Measurements from ENCODE around the gene OR1D5.
"Not testable (repeated sequence)": the region's sequence is repeated elsewhere in the genome, so short reads cannot be mapped to it uniquely, and the experiment has no call there.

The OR1D5 gene, protein sequence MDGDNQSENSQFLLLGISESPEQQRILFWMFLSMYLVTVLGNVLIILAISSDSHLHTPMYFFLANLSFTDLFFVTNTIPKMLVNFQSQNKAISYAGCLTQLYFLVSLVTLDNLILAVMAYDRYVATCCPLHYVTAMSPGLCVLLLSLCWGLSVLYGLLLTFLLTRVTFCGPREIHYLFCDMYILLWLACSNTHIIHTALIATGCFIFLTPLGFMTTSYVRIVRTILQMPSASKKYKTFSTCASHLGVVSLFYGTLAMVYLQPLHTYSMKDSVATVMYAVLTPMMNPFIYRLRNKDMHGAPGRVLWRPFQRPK

GRCh38 chr17:3063507-3063906 lies at the start of gene OR1D5:
TSS of gene OR1D5 (minus strand) at chr17:3063607. CDS start at chr17:3063607, 0 bp downstream.
- not testable (repeated sequence) for FAIRE-seq

DNA sequence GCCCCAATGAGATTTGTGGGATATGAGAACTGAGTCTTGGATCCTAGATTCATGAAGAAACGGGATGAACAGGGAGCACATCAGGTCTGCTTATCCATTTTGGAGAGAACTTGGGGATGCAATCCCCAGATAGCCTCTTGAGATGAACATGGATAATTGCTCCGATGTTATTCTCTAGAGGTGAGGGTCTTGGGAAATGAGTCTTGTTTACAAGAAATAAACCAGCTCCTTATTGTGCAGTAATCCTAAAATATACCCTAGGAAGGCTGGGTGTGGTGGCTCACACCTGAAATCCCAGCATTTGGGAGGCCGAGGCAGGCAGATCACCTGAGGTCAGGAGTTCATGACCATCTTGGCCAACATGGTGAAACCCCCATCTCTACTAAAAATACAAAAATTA lies 40.9 kb upstream of the OR1D5 start, which contains the start of gene OR1D2:
Gene OR1D2 (minus strand): TSS at position 101 of the 400 bp plus-strand sequence. CDS start 11,426 bp downstream, outside the sequence.
- FAIRE-seq (no peak), DNase-seq (ENCODE audit: low spot score) (no peak)

More at GRCh38 chr17:3063507-3063906, at the start of gene OR1D5:
- DNase-seq (ENCODE audit: low spot score), result not testable (repeated sequence)

- DNase-seq (ENCODE audit: low spot score); FAIRE-seq: not testable (repeated sequence)
Observed at GRCh38 chr17:3073850-3074249, 10.4 kb upstream of the OR1D5 start.

DNA sequence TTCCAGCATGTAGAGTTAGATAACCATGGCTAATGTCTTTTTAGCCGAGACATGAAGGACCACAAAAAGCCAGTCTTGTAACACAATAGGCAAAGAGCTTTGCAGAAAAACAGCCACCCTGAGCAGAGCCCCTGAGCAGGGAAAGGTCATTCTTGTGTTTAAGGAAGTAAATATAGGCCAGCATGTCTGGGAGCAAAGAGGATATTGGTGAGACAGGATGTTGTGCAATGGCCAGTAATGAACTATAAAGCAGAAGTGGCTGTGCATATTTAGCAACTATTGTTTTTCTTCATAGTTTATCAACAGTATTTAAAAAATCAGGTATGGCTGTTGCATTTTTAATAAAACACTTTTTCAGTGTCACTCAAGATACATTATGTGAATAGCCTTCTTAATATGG lies 1.8 kb upstream of the OR1D5 start:
- FAIRE-seq, result not testable (repeated sequence)

DNA sequence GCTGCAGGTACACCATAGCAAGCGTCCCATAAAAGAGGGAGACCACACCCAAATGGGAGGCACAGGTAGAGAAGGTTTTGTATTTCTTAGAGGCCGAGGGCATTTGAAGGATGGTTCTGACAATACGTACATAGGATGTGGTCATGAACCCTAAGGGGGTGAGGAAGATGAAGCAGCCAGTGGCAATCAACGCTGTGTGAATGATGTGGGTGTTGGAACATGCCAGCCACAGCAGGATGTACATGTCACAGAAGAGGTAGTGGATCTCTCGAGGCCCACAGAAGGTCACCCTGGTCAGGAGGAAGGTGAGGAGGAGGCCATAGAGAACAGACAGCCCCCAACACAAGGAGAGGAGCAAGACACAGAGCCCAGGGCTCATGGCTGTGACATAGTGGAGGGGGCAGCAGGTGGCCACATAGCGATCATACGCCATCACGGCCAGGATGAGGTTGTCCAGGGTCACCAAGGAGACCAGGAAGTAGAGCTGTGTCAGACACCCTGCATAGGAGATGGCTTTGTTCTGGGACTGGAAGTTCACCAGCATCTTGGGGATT lies 506 bp downstream of the OR1D5 start:
- not testable (repeated sequence) for FAIRE-seq; DNase-seq (ENCODE audit: low spot score)

More for the DNA sequence above, 1.8 kb upstream of the OR1D5 start:
- not testable (repeated sequence) for DNase-seq (ENCODE audit: low spot score)

DNA sequence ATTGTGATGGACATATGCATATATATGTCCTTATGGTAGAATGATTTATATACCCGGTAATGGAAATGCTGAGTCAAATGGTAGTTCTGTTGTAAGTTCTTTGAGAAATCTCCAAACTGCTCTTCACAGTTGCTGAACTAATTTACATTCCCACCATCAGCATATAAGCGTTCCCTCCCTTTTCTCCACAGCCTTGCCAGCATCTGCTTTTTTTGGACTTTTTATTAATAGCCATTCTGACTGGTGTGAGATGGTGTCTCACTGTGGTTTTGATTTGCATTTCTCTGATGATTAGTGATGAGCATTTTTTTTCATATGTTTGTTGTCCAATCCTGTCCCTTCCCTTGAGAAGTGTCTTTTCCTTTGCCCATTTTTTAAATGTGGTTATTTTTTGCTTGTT lies 8.5 kb downstream of the OR1D5 start:
- DNase-seq (ENCODE audit: low spot score); FAIRE-seq: not testable (repeated sequence)

GRCh38 chr17:3049705-3050295 lies 13.6 kb downstream of the OR1D5 start:
- no peak for FAIRE-seq
- no peak for DNase-seq (ENCODE audit: low spot score)

- FAIRE-seq (peak; percentile 60), DNase-seq (ENCODE audit: low spot score) (peak; percentile 71)
Observed at GRCh38 chr17:3048727-3049471, 14.5 kb downstream of the OR1D5 start.

DNA sequence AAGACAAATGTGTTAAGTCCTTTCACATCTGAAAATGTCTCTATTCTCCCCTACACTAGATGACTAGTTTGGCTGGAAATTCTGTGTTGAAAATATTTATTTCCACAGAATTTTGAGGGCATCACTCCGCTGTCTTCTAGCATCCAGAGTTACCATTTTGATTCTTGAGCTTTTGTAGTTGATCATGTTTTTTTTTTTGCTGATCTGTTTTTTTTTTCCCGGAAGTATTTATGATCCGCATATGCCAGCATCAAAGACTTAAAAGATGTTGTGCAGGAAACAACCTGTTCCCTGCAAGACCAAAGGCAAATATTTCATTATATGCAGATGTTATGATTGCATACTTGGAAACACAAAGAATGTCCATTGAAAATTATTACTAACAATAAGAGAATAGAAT lies 16.7 kb downstream of the OR1D5 start:
- FAIRE-seq, result no peak

DNA sequence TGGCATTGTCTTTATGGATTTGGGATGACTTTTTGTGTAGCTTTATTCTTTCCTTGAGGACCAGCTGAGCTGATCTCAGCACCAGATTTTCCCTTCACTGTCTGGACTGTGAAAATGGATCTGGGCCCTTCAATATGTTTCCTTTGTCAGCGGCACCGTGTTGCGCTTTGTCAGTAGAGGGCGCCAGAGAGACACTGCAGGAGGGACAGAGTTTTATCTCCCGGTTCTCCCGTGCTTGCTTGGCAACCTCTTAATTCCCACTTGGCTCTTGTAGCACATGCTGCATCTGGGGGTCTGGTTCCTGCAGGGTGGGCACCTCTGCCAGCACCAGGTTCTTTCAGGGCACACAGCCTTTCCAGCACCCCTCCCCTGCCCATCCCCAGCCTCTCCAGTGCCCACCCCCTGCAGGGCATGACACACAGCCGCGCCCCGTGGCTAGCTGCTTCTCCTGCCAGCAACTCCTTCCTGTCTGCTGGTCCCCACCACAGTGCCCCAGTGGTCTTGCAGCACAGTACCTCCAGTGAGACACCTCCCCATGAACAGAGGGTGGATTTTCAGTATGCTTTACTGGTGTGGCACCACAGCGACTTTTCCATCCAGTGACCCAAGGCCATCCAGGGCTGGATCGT lies 19.6 kb downstream of the OR1D5 start:
- no peak for DNase-seq (ENCODE audit: low spot score)
- FAIRE-seq, result no peak

More for the DNA sequence above, 16.7 kb downstream of the OR1D5 start:
- DNase-seq (ENCODE audit: low spot score), result no peak

DNA sequence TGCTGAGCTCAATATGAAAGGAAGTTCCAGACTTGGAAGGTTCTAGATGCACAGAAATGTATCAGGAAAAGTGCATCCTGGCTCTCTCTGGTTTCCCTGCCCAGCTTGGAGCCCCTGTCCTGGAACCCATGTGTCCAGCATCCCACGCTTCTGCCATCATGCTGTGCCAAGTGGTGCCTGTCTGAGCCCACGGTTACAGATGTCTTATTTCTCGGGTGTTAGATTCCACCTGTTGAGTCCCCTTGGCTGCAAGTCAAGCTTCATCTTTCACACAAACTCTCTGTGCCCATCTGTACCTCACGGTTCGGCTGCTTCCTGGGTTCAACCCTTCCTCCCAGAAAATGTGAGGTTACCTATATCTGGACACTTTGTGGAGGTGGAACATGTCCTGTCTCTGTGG lies 22.5 kb downstream of the OR1D5 start:
- FAIRE-seq, result no peak

DNA sequence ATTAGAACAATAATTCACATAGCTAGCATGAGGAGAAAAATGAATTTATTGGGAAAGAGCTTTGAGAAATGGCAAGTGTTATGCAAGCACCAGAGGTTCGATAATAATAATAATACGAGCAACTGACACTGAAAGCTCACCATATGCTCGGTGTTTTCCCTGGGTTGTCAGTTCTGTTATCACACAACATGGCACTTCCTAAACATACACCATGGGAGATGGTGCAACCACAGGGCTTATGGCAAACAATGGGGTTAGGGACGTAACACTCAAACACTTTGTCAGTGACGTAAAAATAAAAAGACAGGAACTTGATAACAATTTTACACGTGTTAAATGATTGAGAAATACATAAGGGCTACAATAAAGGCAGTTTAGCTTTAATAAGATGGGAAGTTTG lies 23.7 kb downstream of the OR1D5 start:
- DNase-seq (ENCODE audit: low spot score), result no peak
- FAIRE-seq, result no peak

More for the DNA sequence above, 22.5 kb downstream of the OR1D5 start:
- DNase-seq (ENCODE audit: low spot score), result no peak

- FAIRE-seq (no peak), DNase-seq (ENCODE audit: low spot score) (peak; percentile 13)
Observed at GRCh38 chr17:3038941-3039340, 24.5 kb downstream of the OR1D5 start.

DNA sequence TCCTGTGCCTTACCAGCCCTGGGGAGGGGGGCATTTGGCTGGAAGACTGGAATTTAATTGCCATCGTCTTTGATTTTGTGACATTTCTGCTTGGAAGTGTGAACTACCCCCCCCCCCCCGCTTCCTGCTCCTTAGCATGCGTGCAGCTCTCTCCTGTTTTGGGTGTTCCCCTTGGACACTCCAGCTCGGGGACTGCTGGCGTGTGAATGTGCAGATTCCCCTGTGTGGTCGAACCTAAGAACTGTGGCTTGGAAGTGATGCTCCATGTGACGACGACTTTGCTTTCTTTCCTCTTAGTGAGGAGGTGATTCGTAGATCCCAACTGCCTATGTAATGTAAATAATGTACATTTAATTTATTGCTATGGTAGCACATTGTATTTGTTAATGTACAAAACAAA lies 26.1 kb downstream of the OR1D5 start:
- no peak for DNase-seq (ENCODE audit: low spot score)
- no peak for FAIRE-seq

- FAIRE-seq, result no peak
Observed at GRCh38 chr17:3036800-3037199, 26.6 kb downstream of the OR1D5 start.

DNA sequence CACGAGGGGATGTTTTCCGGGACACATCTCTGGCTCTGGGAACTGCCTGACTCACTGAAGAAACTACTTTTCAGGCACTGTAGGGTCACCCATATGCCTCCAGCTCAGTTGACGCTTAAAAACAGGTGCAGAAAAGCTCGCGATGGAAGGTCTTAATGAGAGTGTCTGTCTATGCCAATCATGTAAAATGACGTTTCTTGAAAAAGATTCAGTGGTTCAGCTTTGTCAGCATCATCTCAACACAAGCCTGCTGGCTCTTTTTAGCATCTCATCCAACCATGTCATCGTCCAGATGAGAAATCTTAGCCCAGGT lies 27.5 kb downstream of the OR1D5 start:
- FAIRE-seq (no peak), DNase-seq (ENCODE audit: low spot score) (no peak)

More at GRCh38 chr17:3036800-3037199, 26.6 kb downstream of the OR1D5 start:
- DNase-seq (ENCODE audit: low spot score), result no peak

DNA sequence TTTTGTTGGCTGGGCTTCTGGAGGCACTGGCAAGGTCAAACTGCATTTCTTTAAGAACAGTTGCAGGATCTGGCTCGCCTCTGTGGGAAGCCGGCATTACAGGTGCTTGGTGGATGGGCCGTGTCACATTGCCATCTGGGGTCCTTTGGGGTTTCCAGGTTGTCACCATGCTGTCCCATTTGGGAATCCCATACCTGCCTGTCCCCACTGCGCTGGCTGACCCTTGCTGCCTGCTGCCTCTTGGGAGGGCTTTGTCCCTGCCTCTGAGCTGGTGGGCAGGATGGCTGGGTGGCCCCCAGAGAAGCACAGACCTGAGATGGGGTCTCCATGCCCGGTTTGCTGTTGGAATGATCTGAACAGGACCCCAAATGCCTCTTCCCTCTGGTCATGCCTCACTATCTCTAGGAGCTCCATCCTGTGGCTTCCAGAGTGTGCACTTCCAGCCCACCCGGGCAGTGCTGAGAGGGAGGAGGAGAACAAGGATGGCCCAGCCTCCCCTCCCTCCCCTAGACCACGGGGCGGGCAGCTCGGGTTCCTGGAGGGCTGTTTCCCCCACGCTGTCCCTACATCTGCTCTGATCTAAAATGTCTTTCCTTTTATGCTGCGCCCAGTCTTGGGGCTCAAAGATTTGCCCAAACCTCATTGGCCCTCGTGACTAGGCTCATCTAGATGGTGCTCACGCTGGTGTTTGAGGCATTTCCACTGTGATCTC lies 28.0 kb downstream of the OR1D5 start:
- DNase-seq (ENCODE audit: low spot score) (no peak), FAIRE-seq (no peak)

DNA sequence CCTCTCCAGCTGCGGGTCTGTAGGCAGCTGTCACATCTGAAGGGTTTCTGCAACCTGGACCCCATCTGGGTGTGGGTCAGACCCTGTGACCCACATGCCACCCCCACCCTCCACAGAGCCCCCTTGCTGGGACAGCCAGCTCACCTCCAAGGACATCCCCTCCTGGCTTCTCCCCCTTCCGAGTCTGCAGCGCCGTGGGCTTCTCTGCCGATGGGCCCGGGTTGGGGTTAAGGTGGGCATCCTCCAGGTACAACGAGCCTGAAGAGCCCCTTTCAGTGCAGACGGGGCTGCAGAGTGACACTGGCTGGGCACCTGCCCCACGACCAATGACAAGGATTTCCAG lies 28.9 kb downstream of the OR1D5 start:
- FAIRE-seq (no peak), DNase-seq (ENCODE audit: low spot score) (no peak)

DNA sequence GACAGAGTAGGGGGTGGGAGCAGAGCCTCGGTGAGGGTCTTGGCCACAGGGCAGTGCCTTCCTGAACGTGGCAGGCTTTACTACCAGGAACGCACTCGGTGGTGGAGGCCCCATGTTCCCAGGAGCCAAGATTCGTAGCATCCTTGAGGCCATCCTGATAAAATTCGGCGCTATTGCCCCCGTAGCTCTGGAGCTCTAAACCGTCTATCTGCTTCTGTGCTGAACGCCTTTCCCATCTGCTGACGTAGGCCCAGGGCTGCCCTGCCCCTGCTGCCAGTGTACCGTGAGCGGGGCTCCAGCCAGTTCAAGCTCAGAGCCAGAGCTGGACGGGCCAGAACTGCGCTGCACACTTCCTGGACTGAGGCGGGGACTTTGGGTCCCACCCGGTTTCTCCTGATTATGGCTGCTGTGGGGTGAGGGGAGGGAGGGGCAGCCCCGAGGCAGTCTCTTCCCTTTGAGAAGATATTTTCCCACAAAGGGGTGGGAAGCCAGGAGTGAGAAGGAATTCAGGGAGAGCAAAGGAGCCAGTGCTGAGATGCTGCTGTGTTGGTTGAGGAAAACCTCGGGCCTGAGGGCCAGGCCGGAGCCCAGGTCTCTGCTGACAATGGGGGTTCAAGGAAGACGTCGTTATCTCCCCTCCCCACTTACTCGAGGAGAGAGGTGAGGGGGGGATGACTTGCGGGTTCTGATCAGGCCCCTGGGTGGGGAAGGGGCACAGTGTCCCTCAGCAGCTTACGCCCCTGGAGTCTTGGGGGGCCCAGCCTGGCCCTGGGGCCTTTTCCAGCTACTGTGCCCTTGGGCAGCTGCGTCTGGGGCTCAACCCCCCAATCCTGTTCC lies 29.4 kb downstream of the OR1D5 start:
- FAIRE-seq, result no peak
- no peak for DNase-seq (ENCODE audit: low spot score)

GRCh38 chr17:3033248-3033640 lies 30.2 kb downstream of the OR1D5 start:
- no peak for FAIRE-seq
- no peak for DNase-seq (ENCODE audit: low spot score)

Data from RCC 7860 (cell line).